Parathyroid adenoma (tissue), 2 donors: ENCODE measurements around the gene CALHM2.

Experiments used
- H2AFZ ChIP-seq: fragments of 300-600 bp; sonication (generic); one replicate; pipeline ENCODE4 v1.7.0; 2017; ENCODE audit warnings: antibody characterized with exemption, mild to moderate bottlenecking
- H3K27ac ChIP-seq: fragments of 300-600 bp; sonication (generic); one replicate; pipeline ENCODE4 v1.7.0; 2017
- H3K27me3 ChIP-seq: fragments of 300-600 bp; sonication (generic); one replicate; pipeline ENCODE4 v1.7.0; 2017; ENCODE audit warnings: low read length; ENCODE audit not compliant: control insufficient read depth, insufficient read depth
- H3K36me3 ChIP-seq: fragments of 300-600 bp; sonication (generic); one replicate; pipeline ENCODE4 v1.7.0; 2017; ENCODE audit warnings: low read length; ENCODE audit not compliant: control insufficient read depth, insufficient read depth
- H3K4me1 ChIP-seq: fragments of 300-600 bp; sonication (generic); one replicate; pipeline ENCODE4 v1.7.0; 2017; ENCODE audit warnings: control low read depth
- H3K4me2 ChIP-seq: fragments of 300-600 bp; sonication (generic); one replicate; pipeline ENCODE4 v1.7.0; 2017; ENCODE audit warnings: low read length
- H3K4me3 ChIP-seq: fragments of 300-600 bp; sonication (generic); one replicate; pipeline ENCODE4 v1.7.0; 2017; ENCODE audit warnings: low read depth, low read length
- H3K79me2 ChIP-seq: fragments of 300-600 bp; sonication (generic); one replicate; pipeline ENCODE4 v1.7.0; 2017; ENCODE audit warnings: control low read depth
- H3K9ac ChIP-seq: fragments of 300-600 bp; sonication (generic); one replicate; pipeline ENCODE4 v1.7.0; 2017; ENCODE audit warnings: mild to moderate bottlenecking
- H3K9me3 ChIP-seq: fragments of 300-600 bp; sonication (generic); one replicate; pipeline ENCODE4 v1.7.0; 2017; ENCODE audit warnings: low read length; ENCODE audit not compliant: control insufficient read depth
- TF ChIP-seq, protein P1 (sequence below): fragments of 300-600 bp; sonication (generic); IDR thresholded peaks from one replicate; pipeline ENCODE4 v1.7.0; 2017; ENCODE audit warnings: antibody characterized with exemption, mild to moderate bottlenecking
- donor health status: primary hyperparathyroidism.

Gene CALHM2

DNA sequence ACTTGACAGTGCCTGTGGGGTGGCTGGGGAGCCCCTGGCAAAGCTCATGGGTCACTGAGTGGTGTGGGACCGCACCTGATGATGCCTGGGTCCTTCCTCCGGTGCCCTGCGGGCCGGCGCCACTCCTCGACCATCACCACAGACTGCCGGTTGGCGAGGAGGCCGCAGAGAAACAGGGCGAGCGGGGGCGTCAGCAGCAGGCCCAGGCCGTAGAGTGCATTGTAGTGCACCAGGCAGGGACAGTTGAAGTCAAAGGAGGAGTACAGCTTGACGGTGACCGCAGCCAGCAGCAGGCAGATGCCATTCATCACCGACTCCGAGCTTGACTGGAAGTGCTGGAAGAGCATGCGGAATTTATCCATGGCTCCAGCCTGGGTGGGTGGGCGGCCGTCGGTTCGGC, 26.5 kb upstream of the CALHM2 start:
- Histone ChIP-seq H3K9me3 (no peaks in the 10 kb centered on the region), H3K4me1 (no peaks in the 10 kb centered on the region), H3K27ac (no peak overlapping the region), H3K79me2 (no peaks in the 10 kb centered on the region), H3K4me2 (no peak overlapping the region), H3K27me3 (no peaks in the 10 kb centered on the region), H3K4me3 (no peak overlapping the region), H3K36me3 (no peaks in the 10 kb centered on the region), H2AFZ (no peak overlapping the region), H3K9ac (no peak overlapping the region)
- TF ChIP-seq, protein P1, sequence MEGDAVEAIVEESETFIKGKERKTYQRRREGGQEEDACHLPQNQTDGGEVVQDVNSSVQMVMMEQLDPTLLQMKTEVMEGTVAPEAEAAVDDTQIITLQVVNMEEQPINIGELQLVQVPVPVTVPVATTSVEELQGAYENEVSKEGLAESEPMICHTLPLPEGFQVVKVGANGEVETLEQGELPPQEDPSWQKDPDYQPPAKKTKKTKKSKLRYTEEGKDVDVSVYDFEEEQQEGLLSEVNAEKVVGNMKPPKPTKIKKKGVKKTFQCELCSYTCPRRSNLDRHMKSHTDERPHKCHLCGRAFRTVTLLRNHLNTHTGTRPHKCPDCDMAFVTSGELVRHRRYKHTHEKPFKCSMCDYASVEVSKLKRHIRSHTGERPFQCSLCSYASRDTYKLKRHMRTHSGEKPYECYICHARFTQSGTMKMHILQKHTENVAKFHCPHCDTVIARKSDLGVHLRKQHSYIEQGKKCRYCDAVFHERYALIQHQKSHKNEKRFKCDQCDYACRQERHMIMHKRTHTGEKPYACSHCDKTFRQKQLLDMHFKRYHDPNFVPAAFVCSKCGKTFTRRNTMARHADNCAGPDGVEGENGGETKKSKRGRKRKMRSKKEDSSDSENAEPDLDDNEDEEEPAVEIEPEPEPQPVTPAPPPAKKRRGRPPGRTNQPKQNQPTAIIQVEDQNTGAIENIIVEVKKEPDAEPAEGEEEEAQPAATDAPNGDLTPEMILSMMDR: no peak

DNA sequence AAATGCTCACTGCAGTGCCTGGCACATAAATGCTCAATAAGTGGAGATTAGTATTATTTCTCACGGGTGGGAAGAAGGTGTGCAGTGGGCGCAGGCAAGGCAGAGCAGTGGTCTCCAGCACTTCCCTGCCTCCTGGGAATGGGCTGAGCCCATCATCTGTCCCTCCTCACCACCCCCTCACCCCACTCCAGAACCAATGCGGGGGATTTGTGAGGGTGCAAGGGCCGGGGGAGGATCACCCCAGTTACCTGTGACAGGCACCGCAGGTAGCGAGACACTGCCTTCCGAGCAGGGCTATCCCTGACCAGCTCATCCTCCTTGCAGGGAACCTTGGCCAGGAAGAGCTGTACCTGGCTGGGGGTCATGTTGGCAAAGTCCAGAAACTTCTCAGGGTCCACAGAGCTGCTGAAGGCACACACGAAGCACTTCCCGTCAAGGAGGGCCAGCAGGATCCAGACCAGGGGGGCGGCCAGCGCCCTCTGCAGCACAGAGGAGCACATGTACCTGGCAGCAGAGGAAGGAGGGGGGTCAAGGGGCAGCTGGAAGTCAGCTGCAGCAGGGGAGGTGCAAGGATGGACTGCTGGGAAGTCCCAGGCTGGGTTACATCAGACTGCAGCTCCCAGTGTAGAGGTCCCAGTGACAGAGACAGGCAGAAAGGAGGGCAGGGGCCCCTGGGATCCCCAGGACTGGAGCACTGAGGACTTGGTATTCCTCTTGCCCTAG, 24.0 kb upstream of the CALHM2 start:
- TF ChIP-seq, protein P1: no peak
- no peaks in the 10 kb centered on the region for H3K27me3 ChIP-seq
- H3K36me3 ChIP-seq: no peaks in the 10 kb centered on the region

DNA sequence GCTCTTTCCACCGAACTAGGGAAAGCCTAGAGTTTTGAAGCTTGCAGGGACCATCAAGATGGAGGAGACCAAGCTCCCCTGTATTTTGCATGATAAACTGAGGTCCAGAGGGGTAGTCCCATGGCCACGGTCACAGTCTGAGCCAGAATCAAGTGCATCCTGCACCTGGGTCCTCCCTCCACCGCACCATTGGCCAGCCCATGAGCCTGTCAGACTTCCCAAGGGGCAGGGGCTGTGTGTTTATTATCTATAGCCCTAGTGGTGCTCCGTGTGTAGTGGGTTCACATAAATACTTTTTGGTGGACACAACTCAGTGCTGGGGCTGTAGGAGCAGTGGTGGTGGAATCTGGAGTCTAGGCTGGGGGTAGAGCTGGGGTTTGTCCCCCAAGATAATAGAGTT, 23.3 kb upstream of the CALHM2 start:
- Histone ChIP-seq H2AFZ (no peak overlapping the region), H3K4me2 (no peak overlapping the region), H3K4me3 (no peak overlapping the region), H3K27me3 (no peaks in the 10 kb centered on the region), H3K9ac (no peak overlapping the region), H3K4me1 (no peaks in the 10 kb centered on the region), H3K9me3 (no peaks in the 10 kb centered on the region), H3K36me3 (no peaks in the 10 kb centered on the region), H3K27ac (no peak overlapping the region), H3K79me2 (no peaks in the 10 kb centered on the region)
- TF ChIP-seq, protein P1: no peak

More for the DNA sequence above, 24.0 kb upstream of the CALHM2 start:
- Histone ChIP-seq H3K27ac (no peak overlapping the region), H3K4me1 (no peaks in the 10 kb centered on the region), H3K9me3 (no peaks in the 10 kb centered on the region), H3K4me2 (no peak overlapping the region), H3K4me3 (no peak overlapping the region), H3K79me2 (no peaks in the 10 kb centered on the region), H3K9ac (no peak overlapping the region), H2AFZ (no peak overlapping the region)

DNA sequence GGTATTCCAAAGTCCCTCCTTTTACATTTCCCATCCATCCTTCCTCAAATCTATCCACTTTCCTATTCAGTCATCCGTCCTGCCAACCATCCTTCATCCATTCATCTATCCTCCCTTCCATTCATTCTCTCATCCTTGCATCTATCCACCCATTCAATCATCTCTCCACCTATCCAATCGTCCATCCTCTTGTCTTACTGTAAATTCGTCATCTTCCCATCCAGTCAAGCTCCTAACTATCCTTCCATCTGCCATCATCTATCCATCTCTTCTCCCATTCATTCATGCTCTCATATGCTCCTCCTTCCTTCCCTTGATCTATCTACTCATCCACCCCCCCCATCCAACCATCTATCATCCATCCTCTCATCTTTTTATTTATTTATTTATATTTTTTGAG, 21.9 kb upstream of the CALHM2 start:
- TF ChIP-seq, protein P1: no peak

DNA sequence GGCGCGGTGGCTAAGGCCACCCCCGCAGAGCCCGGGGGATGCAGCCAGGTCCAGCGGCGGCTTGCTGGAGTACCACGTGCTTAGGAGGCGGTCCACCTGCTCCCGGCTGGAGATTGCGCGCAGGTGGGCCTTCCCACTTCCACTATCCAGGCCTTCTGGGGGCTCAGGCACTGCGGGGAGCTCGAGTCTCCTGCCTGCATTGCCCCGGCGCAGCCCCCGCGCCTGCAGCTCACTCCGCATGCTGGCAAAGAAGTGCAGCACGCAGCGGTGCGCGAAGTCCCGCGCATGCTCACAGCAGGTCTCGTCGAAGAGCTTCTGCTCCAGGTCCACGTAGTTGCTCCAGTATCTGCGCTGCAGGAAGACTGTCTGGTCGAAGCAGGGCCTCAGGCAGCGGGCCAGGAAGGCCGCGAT, 21.1 kb upstream of the CALHM2 start:
- no peak overlapping the region for H3K27ac ChIP-seq
- TF ChIP-seq, protein P1: no peak
- H3K27me3 ChIP-seq: no peaks in the 10 kb centered on the region
- no peaks in the 10 kb centered on the region for H3K4me1 ChIP-seq
- H2AFZ ChIP-seq: no peak overlapping the region
- no peak overlapping the region for H3K4me3 ChIP-seq
- no peaks in the 10 kb centered on the region for H3K9me3 ChIP-seq
- no peak overlapping the region for H3K4me2 ChIP-seq
- no peaks in the 10 kb centered on the region for H3K79me2 ChIP-seq
- no peak overlapping the region for H3K9ac ChIP-seq
- H3K36me3 ChIP-seq: no peaks in the 10 kb centered on the region

More for the DNA sequence above, 21.9 kb upstream of the CALHM2 start:
- H3K9me3 ChIP-seq: no peaks in the 10 kb centered on the region
- no peaks in the 10 kb centered on the region for H3K36me3 ChIP-seq
- H3K27ac ChIP-seq: no peak overlapping the region
- no peak overlapping the region for H3K9ac ChIP-seq
- no peaks in the 10 kb centered on the region for H3K79me2 ChIP-seq
- H3K4me3 ChIP-seq: no peak overlapping the region
- no peaks in the 10 kb centered on the region for H3K27me3 ChIP-seq
- H3K4me1 ChIP-seq: no peaks in the 10 kb centered on the region
- no peak overlapping the region for H3K4me2 ChIP-seq
- no peak overlapping the region for H2AFZ ChIP-seq
